T-helper 1 cell treated with Interleukin-12 subunit alpha and Interleukin-12 subunit beta and Interleukin-4 antibody, amounts not matched to agents 30 μg/mL and 1 μg/mL, for 36 hours (primary cell): ENCODE results near the gene TECPR2.

Source experiments
- H3K27ac Mint-ChIP-seq: one replicate; pipeline ENCODE4 v1.8.0; 2021; ENCODE audit warnings: mild to moderate bottlenecking, mixed read lengths
- H3K27me3 Mint-ChIP-seq: one replicate; pipeline ENCODE4 v1.8.0; 2021; ENCODE audit warnings: low read depth, mixed read lengths
- H3K36me3 Mint-ChIP-seq: one replicate; pipeline ENCODE4 v1.8.0; 2021; ENCODE audit warnings: low read depth, mixed read lengths
- H3K4me1 Mint-ChIP-seq: one replicate; pipeline ENCODE4 v1.8.0; 2021; ENCODE audit warnings: low read depth, mixed read lengths
- H3K4me3 Mint-ChIP-seq: one replicate; pipeline ENCODE4 v1.8.0; 2021; ENCODE audit warnings: mild to moderate bottlenecking, moderate library complexity, mixed read lengths
- H3K9me3 Mint-ChIP-seq: one replicate; pipeline ENCODE4 v1.8.0; 2021; ENCODE audit warnings: mixed read lengths

Gene TECPR2

GRCh38 chr14:102491366-102491765 is 128.6 kb downstream of the TECPR2 start:
- Mint-ChIP-seq H3K4me3 (no peak overlapping the region), H3K9me3 (no peaks in the 10 kb centered on the region), H3K4me1 (no peaks in the 10 kb centered on the region), H3K36me3 (no peaks in the 10 kb centered on the region), H3K27me3 (no peaks in the 10 kb centered on the region), H3K27ac (no peak overlapping the region)

GRCh38 chr14:102491786-102492530 is 129.2 kb downstream of the TECPR2 start:
- Mint-ChIP-seq H3K4me3 (no peak overlapping the region), H3K27ac (no peak overlapping the region), H3K36me3 (no peaks in the 10 kb centered on the region), H3K27me3 (no peaks in the 10 kb centered on the region), H3K4me1 (no peaks in the 10 kb centered on the region), H3K9me3 (no peaks in the 10 kb centered on the region)

- Mint-ChIP-seq H3K9me3 (no peaks in the 10 kb centered on the region), H3K4me1 (no peaks in the 10 kb centered on the region), H3K4me3 (no peak overlapping the region), H3K27me3 (no peaks in the 10 kb centered on the region), H3K36me3 (no peaks in the 10 kb centered on the region), H3K27ac (no peak overlapping the region)
Measured at GRCh38 chr14:102492531-102492910, 129.8 kb downstream of the TECPR2 start.

GRCh38 chr14:102493096-102493495 is 130.4 kb downstream of the TECPR2 start:
- Mint-ChIP-seq H3K36me3 (no peaks in the 10 kb centered on the region), H3K4me1 (no peaks in the 10 kb centered on the region), H3K27ac (no peak overlapping the region), H3K4me3 (no peak overlapping the region), H3K27me3 (no peaks in the 10 kb centered on the region), H3K9me3 (no peaks in the 10 kb centered on the region)

GRCh38 chr14:102493585-102493984 is 130.8 kb downstream of the TECPR2 start:
- H3K9me3 Mint-ChIP-seq, result no peaks in the 10 kb centered on the region
- no peaks in the 10 kb centered on the region for H3K27me3 Mint-ChIP-seq
- H3K4me3 Mint-ChIP-seq, result no peak overlapping the region
- H3K36me3 Mint-ChIP-seq, result no peaks in the 10 kb centered on the region
- H3K27ac Mint-ChIP-seq, result no peak overlapping the region
- no peaks in the 10 kb centered on the region for H3K4me1 Mint-ChIP-seq

GRCh38 chr14:102495491-102496330 is 133.0 kb downstream of the TECPR2 start:
- no peak overlapping the region for H3K4me3 Mint-ChIP-seq
- peaks cover 8% of the 10 kb centered on the region for H3K4me1 Mint-ChIP-seq
- peaks cover 3% of the 10 kb centered on the region for H3K36me3 Mint-ChIP-seq
- no peaks in the 10 kb centered on the region for H3K9me3 Mint-ChIP-seq
- no peaks in the 10 kb centered on the region for H3K27me3 Mint-ChIP-seq
- H3K27ac Mint-ChIP-seq, result no peak overlapping the region

- H3K9me3 Mint-ChIP-seq, result no peaks in the 10 kb centered on the region
- H3K4me1 Mint-ChIP-seq, result peaks cover 10% of the 10 kb centered on the region
- H3K36me3 Mint-ChIP-seq, result peaks cover 3% of the 10 kb centered on the region
- H3K27me3 Mint-ChIP-seq, result no peaks in the 10 kb centered on the region
- H3K4me3 Mint-ChIP-seq, result no peak overlapping the region
- H3K27ac Mint-ChIP-seq, result no peak overlapping the region
Measured at GRCh38 chr14:102496331-102496691, 133.6 kb downstream of the TECPR2 start.

GRCh38 chr14:102496958-102497744 is 134.4 kb downstream of the TECPR2 start:
- Mint-ChIP-seq H3K36me3 (peaks cover 3% of the 10 kb centered on the region), H3K4me3 (no peak overlapping the region), H3K9me3 (no peaks in the 10 kb centered on the region), H3K4me1 (peaks cover 10% of the 10 kb centered on the region), H3K27me3 (no peaks in the 10 kb centered on the region), H3K27ac (no peak overlapping the region)

GRCh38 chr14:102497998-102498677 is 135.4 kb downstream of the TECPR2 start:
- Mint-ChIP-seq H3K4me3 (no peak overlapping the region), H3K9me3 (no peaks in the 10 kb centered on the region), H3K27ac (no peak overlapping the region), H3K27me3 (no peaks in the 10 kb centered on the region), H3K4me1 (peaks cover 10% of the 10 kb centered on the region), H3K36me3 (peaks cover 3% of the 10 kb centered on the region)

GRCh38 chr14:102498678-102499265 is 136.0 kb downstream of the TECPR2 start:
- Mint-ChIP-seq H3K4me1 (peaks cover 10% of the 10 kb centered on the region), H3K4me3 (no peak overlapping the region), H3K36me3 (peaks cover 3% of the 10 kb centered on the region), H3K9me3 (no peaks in the 10 kb centered on the region), H3K27ac (no peak overlapping the region), H3K27me3 (no peaks in the 10 kb centered on the region)

GRCh38 chr14:102499401-102500157 is 136.8 kb downstream of the TECPR2 start:
- Mint-ChIP-seq H3K4me3 (no peak overlapping the region), H3K27me3 (no peaks in the 10 kb centered on the region), H3K9me3 (no peaks in the 10 kb centered on the region), H3K36me3 (peaks cover 3% of the 10 kb centered on the region), H3K27ac (peak overlapping the region; percentile 49), H3K4me1 (peaks cover 10% of the 10 kb centered on the region)

GRCh38 chr14:102500158-102500662 is 137.5 kb downstream of the TECPR2 start:
- Mint-ChIP-seq H3K4me1 (peaks cover 10% of the 10 kb centered on the region), H3K9me3 (no peaks in the 10 kb centered on the region), H3K36me3 (peaks cover 3% of the 10 kb centered on the region), H3K27me3 (no peaks in the 10 kb centered on the region), H3K27ac (peak overlapping the region; percentile 49), H3K4me3 (no peak overlapping the region)

- Mint-ChIP-seq H3K4me3 (no peak overlapping the region), H3K4me1 (peaks cover 10% of the 10 kb centered on the region), H3K36me3 (peaks cover 3% of the 10 kb centered on the region), H3K27me3 (no peaks in the 10 kb centered on the region), H3K9me3 (no peaks in the 10 kb centered on the region), H3K27ac (peak overlapping the region; percentile 49)
Measured at GRCh38 chr14:102500713-102501112, 138.0 kb downstream of the TECPR2 start.
